Suprapubic skin (tissue), 4 donors: ENCODE data around the gene AQP9. TPM values are rescaled to one million over a fixed set of nuclear protein-coding genes. Genes with fewer than 3 reads are reported as not detected.
"Not testable (repeated sequence)": the region's sequence is repeated elsewhere in the genome, so short reads cannot be mapped to it uniquely, and the experiment has no call there.

Experiments used
- DNase-seq, 2 donors: peaks; one replicate each; pipeline ENCODE4 v3.0.0-alpha.2; 2019; ENCODE audit warnings: low spot score in 2 of 2
- H3K27ac ChIP-seq: fragments of 200-600 bp; sonication (generic); one replicate; pipeline ENCODE4 v1.5.1; 2019
- H3K27me3 ChIP-seq: fragments of 200-600 bp; sonication (generic); one replicate; pipeline ENCODE4 v1.5.1; 2019
- H3K36me3 ChIP-seq: fragments of 200-600 bp; sonication (generic); one replicate; pipeline ENCODE4 v1.5.1; 2019
- H3K4me1 ChIP-seq: fragments of 200-600 bp; sonication (generic); one replicate; pipeline ENCODE4 v1.5.1; 2019
- H3K4me3 ChIP-seq: fragments of 200-600 bp; sonication (generic); one replicate; pipeline ENCODE4 v1.5.1; 2019; ENCODE audit warnings: mild to moderate bottlenecking
- H3K9me3 ChIP-seq: fragments of 200-600 bp; sonication (generic); one replicate; pipeline ENCODE4 v1.5.1; 2019
- EP300 ChIP-seq: sonication (generic); formaldehyde crosslinking; IDR thresholded peaks from one replicate; pipeline ENCODE4 v1.6.1; 2017; ENCODE audit warnings: antibody characterized with exemption
- POLR2A ChIP-seq, 2 donors: fragments of 450-650 bp; IDR thresholded peaks; one replicate each; pipeline ENCODE4 v1.6.1; 2017; ENCODE audit warnings: antibody characterized with exemption in 2 of 2, mild to moderate bottlenecking in 2 of 2, moderate library complexity in 2 of 2
- POLR2AphosphoS5 ChIP-seq, 3 donors: sonication (generic); formaldehyde crosslinking; IDR thresholded peaks; one replicate each; pipeline ENCODE4 v1.6.1; 2017; ENCODE audit warnings: antibody characterized with exemption in 3 of 3
- WGBS: methylation state at CpG from one replicate; pipeline ENCODE4 v1.1.5; 2018; 5-methylcytosine and 5-hydroxymethylcytosine counted together
- total RNA-seq, 4 donors: library from RNA; depleted of rRNA; stranded (reverse); fragments of >200 nt; gene quantifications; one replicate each; pipeline ENCODE4 v1.1.0, GENCODE V29; 2016
- TF ChIP-seq, protein P1 (sequence below), 2 donors: fragments of 200-600 bp in 1 of 2; fragments of 450-650 bp in 1 of 2; sonication (generic) in 1 of 2; IDR thresholded peaks; one replicate each; pipeline ENCODE4 v1.5.1; 2016 to 2019; ENCODE audit warnings: antibody characterized with exemption in 2 of 2, mild to moderate bottlenecking in 1 of 2, moderate library complexity in 1 of 2

Gene AQP9
- total RNA-seq, 4 donors from 2014 or later = 7.6 to 49.0 (median 32.7) TPM

DNA sequence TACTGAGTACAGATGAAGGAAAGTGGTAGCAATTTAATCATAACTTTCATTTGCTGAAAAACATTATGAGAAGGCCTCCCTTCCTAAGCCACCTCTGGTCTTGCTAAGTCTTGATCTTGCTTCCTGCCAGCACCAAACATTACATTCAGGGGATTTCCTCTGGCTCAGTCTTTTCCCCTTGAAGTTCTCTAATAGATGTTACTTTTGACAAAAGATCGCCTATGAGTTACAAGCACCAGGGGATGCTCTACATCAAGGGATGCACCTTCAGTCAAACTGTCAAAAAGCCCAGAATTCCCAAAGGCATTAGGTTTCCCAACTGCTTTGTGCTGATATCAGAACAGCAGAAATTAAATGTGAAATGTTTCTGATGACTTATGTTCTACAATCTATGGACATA lies 47.3 kb downstream of the AQP9 start:
- Histone ChIP-seq H3K9me3 (no peaks in the 10 kb centered on the region), H3K36me3 (no peaks in the 10 kb centered on the region), H3K27me3 (peaks cover 2% of the 10 kb centered on the region), H3K27ac (no peak overlapping the region), H3K4me1 (no peaks in the 10 kb centered on the region), H3K4me3 (no peak overlapping the region)
- DNase-seq = no peak
- 45% methylated on average over 1 of the region's 1 CpG for WGBS
- TF ChIP-seq POLR2A (IDR thresholded peaks at IDR 0.05) (no peak), EP300 (no peak), POLR2AphosphoS5 (IDR thresholded peaks at IDR 0.05) (no peak)
- TF ChIP-seq, protein P1, sequence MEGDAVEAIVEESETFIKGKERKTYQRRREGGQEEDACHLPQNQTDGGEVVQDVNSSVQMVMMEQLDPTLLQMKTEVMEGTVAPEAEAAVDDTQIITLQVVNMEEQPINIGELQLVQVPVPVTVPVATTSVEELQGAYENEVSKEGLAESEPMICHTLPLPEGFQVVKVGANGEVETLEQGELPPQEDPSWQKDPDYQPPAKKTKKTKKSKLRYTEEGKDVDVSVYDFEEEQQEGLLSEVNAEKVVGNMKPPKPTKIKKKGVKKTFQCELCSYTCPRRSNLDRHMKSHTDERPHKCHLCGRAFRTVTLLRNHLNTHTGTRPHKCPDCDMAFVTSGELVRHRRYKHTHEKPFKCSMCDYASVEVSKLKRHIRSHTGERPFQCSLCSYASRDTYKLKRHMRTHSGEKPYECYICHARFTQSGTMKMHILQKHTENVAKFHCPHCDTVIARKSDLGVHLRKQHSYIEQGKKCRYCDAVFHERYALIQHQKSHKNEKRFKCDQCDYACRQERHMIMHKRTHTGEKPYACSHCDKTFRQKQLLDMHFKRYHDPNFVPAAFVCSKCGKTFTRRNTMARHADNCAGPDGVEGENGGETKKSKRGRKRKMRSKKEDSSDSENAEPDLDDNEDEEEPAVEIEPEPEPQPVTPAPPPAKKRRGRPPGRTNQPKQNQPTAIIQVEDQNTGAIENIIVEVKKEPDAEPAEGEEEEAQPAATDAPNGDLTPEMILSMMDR (IDR thresholded peaks at IDR 0.05) = no peak

DNA sequence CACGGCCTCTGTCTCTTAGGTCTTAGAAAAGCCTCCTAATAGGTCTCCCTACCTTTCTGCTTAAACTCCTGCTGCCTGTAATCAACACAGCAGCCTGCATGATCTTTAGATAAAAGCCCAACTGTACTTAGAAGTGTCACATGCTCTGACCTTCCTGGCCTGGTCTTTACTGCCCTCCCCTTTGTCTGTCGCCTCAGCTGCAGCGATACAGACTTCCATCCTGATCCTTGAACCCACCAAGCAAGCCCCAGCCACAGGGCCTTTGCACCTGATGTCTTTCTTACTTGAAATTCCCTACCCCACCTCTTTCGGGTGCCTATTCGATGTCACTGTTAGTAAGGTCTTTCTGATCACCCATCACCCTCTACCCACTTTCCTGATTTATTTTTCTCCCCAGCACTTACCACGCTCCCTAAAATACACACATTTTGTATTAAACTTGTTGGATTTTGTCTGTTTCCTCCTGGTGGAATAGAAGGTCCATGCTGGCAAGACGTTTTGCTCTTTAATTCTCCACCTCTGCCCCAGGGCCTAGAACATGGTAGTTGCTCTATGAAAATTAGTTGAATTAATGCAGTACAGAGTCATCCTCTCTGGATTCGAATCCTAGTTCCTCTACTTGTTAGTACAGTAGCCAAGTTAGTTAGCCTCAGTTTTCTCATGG lies 51.1 kb downstream of the AQP9 start:
- H3K36me3 ChIP-seq = no peaks in the 10 kb centered on the region
- H3K9me3 ChIP-seq = no peaks in the 10 kb centered on the region
- TF ChIP-seq POLR2AphosphoS5 (IDR thresholded peaks at IDR 0.05) (no peak), POLR2A (IDR thresholded peaks at IDR 0.05) (no peak), EP300 (no peak)
- TF ChIP-seq, protein P1 (IDR thresholded peaks at IDR 0.05) = no peak
- no peak overlapping the region for H3K27ac ChIP-seq
- H3K4me3 ChIP-seq = no peak overlapping the region
- H3K4me1 ChIP-seq = no peaks in the 10 kb centered on the region
- H3K27me3 ChIP-seq = peaks cover 3% of the 10 kb centered on the region
- DNase-seq = no peak
- WGBS = 86% methylated on average over 8 of the region's 8 CpGs

DNA sequence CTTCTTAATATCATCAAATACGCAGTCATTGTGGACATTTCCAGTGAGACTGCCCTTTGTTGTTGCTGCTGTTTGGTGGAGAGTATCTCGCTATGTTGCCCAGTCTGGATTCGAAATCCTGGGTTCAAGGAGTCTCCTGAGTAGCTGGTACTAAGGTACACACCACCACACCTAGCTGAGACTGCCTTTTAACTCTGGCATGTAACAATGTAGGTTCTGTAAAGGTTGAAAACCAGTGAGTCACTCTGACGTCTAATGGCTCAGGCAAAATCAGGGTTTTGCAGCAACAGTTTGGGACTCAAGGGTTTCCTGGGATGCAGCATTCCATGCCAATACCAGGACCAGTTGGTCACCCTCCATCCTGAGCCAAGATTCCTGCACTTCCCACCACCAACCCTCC lies 52.2 kb downstream of the AQP9 start:
- no peak for DNase-seq
- TF ChIP-seq POLR2AphosphoS5 (IDR thresholded peaks at IDR 0.05) (no peak), POLR2A (IDR thresholded peaks at IDR 0.05) (no peak), EP300 (no peak)
- TF ChIP-seq, protein P1 (IDR thresholded peaks at IDR 0.05) = no peak
- no peaks in the 10 kb centered on the region for H3K9me3 ChIP-seq
- H3K27ac ChIP-seq = no peak overlapping the region
- H3K27me3 ChIP-seq = peaks cover 3% of the 10 kb centered on the region
- 84% methylated on average over 4 of the region's 4 CpGs for WGBS
- H3K36me3 ChIP-seq = no peaks in the 10 kb centered on the region
- H3K4me1 ChIP-seq = no peaks in the 10 kb centered on the region
- H3K4me3 ChIP-seq = no peak overlapping the region

DNA sequence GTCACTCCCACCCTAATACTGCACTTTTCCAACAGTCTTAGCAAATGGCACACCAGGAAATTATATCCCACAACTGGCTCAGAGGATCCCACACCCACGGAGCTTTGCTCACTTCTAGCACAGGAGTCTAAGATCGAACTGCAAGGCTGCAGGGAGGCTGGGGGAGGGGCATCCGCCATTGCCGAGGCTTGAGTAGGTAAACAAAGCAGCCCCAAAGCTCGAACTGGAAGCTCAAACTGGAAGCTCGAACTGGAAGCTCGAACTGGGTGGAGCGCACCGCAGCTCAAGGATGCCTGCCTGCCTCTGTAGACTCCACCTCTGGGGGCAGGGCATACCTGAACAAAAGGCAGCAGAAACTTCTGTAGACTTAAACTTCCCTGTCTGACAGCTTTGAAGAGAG lies 55.5 kb downstream of the AQP9 start:
- 95% methylated on average over 8 of the region's 9 CpGs for WGBS
- not testable (repeated sequence) for DNase-seq, H3K36me3 ChIP-seq, H3K4me1 ChIP-seq, H3K27me3 ChIP-seq, H3K9me3 ChIP-seq, H3K4me3 ChIP-seq, H3K27ac ChIP-seq

DNA sequence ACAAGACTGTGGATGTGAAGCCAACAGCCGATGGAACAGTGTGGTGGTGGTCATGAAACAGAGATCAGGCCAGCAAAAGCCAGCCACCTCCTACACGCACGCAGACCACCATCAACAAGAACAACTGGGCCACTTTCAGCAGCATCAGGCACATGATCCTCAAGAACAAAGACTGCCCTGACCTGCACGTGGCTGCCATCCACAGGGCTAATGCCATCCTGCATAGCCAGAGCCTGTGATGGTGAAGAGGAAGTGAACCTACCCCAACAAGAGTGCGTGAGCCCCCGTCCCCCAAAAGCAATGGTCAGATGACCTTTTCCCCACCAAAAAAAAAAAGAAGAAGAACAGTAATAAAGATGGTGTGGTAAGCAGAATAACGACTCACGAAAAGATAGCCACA lies 62.6 kb downstream of the AQP9 start:
- H3K4me3 ChIP-seq = no peak overlapping the region
- WGBS = 86% methylated on average over 8 of the region's 8 CpGs
- no peak for DNase-seq
- no peak overlapping the region for H3K27ac ChIP-seq
- no peaks in the 10 kb centered on the region for H3K36me3 ChIP-seq
- H3K9me3 ChIP-seq = no peaks in the 10 kb centered on the region
- no peaks in the 10 kb centered on the region for H3K27me3 ChIP-seq
- H3K4me1 ChIP-seq = peaks cover 9% of the 10 kb centered on the region
- TF ChIP-seq POLR2AphosphoS5 (IDR thresholded peaks at IDR 0.05) (no peak), EP300 (no peak), POLR2A (IDR thresholded peaks at IDR 0.05) (no peak)
- TF ChIP-seq, protein P1 (IDR thresholded peaks at IDR 0.05) = no peak

DNA sequence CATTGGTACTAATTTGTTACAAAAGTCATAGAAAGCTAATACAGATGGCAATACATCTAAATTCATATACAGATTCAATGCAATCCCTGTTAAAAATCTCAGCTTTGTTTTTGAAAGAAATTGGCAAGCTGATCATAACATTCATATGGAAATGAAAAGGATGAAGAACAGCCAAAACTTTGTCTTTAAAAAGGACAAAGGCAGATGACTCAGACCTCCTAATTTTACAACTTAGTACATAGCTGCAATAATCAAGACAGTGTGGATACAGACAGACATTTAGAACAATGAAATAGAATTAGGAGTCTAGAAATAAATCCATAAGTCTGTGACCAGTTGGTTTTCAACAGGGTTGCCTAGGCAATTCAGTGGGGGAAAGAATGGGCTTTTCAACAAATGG lies 63.3 kb downstream of the AQP9 start:
- Histone ChIP-seq H3K27me3 (no peaks in the 10 kb centered on the region), H3K4me3 (no peak overlapping the region), H3K9me3 (no peaks in the 10 kb centered on the region), H3K27ac (no peak overlapping the region), H3K36me3 (no peaks in the 10 kb centered on the region), H3K4me1 (peaks cover 9% of the 10 kb centered on the region)
- TF ChIP-seq, protein P1 (IDR thresholded peaks at IDR 0.05) = no peak
- no peak for TF ChIP-seq EP300
- TF ChIP-seq POLR2A (IDR thresholded peaks at IDR 0.05) = no peak
- no peak for TF ChIP-seq POLR2AphosphoS5 (IDR thresholded peaks at IDR 0.05)
- DNase-seq = no peak
